H1 (cell line): ENCODE results near the gene BSG. TPM values are rescaled to one million over a fixed set of nuclear protein-coding genes. Genes with fewer than 3 reads are reported as not detected.

ENCODE experiments used
- BACH1 ChIP-seq: IDR thresholded peaks from 2 replicates; pipeline ENCODE4 v1.6.1; 2012; ENCODE audit warnings: low read length, improper control_type of control experiment
- GABPA ChIP-seq: IDR thresholded peaks from 2 replicates; pipeline ENCODE4 v1.6.1; 2011; ENCODE audit warnings: mild to moderate bottlenecking, low read length, moderate library complexity, borderline replicate concordance; ENCODE audit not compliant: insufficient read depth
- JUN ChIP-seq: IDR thresholded peaks from 2 replicates; pipeline ENCODE4 v1.6.1; 2011; ENCODE audit warnings: low read depth, mild to moderate bottlenecking, improper control_type of control experiment, low read length
- KDM1A ChIP-seq: fragments of 200-600, 300-600 bp; sonication (generic); IDR thresholded peaks from 2 replicates; pipeline ENCODE4 v1.7.1; 2016; ENCODE audit warnings: mild to moderate bottlenecking, low read length, borderline replicate concordance
- KDM5A ChIP-seq: fragments of 200-600 bp; IDR thresholded peaks from 2 replicates; pipeline ENCODE4 v1.7.1; 2012; ENCODE audit warnings: mild to moderate bottlenecking, low read length, inconsistent platforms, mixed read lengths
- RBBP5 ChIP-seq: IDR thresholded peaks from 2 replicates; pipeline ENCODE4 v1.7.1; 2012; ENCODE audit warnings: low read depth, mild to moderate bottlenecking, inconsistent platforms, low read length, moderate library complexity, borderline replicate concordance
- TCF12 ChIP-seq: IDR thresholded peaks from 2 replicates; pipeline ENCODE4 v1.6.1; 2011; ENCODE audit warnings: low read depth, mild to moderate bottlenecking, low read length
- polyA plus RNA-seq, 7 experiments: library from polyadenylated mRNA; depleted of rRNA in 3 of 7; stranded (reverse) in 5 of 7; unstranded in 2 of 7; fragments of >200 nt in 5 of 7; fragments of 200-250 nt in 2 of 7; gene quantifications; 1 replicate in 5 of 7; 2 replicates in 1 of 7; 4 replicates in 1 of 7; pipeline versions ENCODE4 v1.2.1 to v1.2.3, GENCODE V29; 2011 to 2013; ENCODE audit warnings: missing spikeins in 2 of 7, mixed read lengths in 2 of 7
- total RNA-seq: library from RNA; stranded (reverse); fragmentation: NEBNext Ultra II Directional; extraction: Animal tissue kit (Norgen Biotek cat#: 25700); gene quantifications from 2 replicates; pipeline ENCODE4 v1.2.1, GENCODE V29; 2021
- TF ChIP-seq, protein P1 (sequence below), 3 experiments: IDR thresholded peaks; 1 replicate in 2 of 3; 2 replicates in 1 of 3; pipeline versions ENCODE4 v1.5.1 to v1.6.1; 2011; ENCODE audit warnings: low read length in 3 of 3, mild to moderate bottlenecking in 3 of 3, inconsistent platforms in 2 of 3, low read depth in 1 of 3, moderate library complexity in 1 of 3; ENCODE audit not compliant: insufficient read depth in 1 of 3; ENCODE audit errors: control extremely low read depth in 1 of 3

Gene BSG
- total and polyA plus RNA-seq, 2 of the 8 experiments (the other 6 are each of a cell fraction or from before 2014, with no cell fraction given): 726 to 1,055 TPM

DNA sequence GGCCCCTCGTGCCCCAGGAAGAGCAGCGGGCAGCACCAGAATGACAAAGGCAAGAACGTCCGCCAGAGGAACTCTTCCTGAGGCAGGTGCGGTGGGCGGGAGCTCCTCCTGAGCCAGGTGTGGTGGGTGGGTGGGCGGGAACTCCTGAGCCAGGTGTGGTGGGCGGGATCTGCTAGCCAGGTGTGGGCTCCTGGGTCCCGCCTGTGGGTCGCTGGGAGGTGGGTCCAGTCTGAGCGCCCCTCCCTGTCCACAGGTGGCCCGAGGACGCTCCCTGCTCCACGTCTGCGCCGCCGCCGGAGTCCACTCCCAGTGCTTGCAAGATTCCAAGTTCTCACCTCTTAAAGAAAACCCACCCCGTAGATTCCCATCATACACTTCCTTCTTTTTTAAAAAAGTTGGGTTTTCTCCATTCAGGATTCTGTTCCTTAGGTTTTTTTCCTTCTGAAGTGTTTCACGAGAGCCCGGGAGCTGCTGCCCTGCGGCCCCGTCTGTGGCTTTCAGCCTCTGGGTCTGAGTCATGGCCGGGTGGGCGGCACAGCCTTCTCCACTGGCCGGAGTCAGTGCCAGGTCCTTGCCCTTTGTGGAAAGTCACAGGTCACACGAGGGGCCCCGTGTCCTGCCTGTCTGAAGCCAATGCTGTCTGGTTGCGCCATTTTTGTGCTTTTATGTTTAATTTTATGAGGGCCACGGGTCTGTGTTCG, 10.3 kb downstream of the BSG start (continued):
- TF ChIP-seq TCF12 (no peak), KDM1A (no peak), JUN (no peak), GABPA (no peak), BACH1 (no peak), RBBP5 (no peak), KDM5A (no peak)
- TF ChIP-seq, protein P1, sequence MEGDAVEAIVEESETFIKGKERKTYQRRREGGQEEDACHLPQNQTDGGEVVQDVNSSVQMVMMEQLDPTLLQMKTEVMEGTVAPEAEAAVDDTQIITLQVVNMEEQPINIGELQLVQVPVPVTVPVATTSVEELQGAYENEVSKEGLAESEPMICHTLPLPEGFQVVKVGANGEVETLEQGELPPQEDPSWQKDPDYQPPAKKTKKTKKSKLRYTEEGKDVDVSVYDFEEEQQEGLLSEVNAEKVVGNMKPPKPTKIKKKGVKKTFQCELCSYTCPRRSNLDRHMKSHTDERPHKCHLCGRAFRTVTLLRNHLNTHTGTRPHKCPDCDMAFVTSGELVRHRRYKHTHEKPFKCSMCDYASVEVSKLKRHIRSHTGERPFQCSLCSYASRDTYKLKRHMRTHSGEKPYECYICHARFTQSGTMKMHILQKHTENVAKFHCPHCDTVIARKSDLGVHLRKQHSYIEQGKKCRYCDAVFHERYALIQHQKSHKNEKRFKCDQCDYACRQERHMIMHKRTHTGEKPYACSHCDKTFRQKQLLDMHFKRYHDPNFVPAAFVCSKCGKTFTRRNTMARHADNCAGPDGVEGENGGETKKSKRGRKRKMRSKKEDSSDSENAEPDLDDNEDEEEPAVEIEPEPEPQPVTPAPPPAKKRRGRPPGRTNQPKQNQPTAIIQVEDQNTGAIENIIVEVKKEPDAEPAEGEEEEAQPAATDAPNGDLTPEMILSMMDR (IDR thresholded peaks at IDR 0.05; ENCODE audit: control extremely low read depth in 1 of 3, insufficient read depth in 1 of 3, low read depth in 1 of 3, low read length in 3 of 3): no peak
- TF ChIP-seq, all 59 proteins: peak for 0
